Pancreas (tissue), 10 donors: ENCODE measurements around the gene DHCR7. TPM values are rescaled to one million over a fixed set of nuclear protein-coding genes. Genes with fewer than 3 reads are reported as not detected.
"Not testable (repeated sequence)": the region's sequence is repeated elsewhere in the genome, so short reads cannot be mapped to it uniquely, and the experiment has no call there.

Source experiments
- ATAC-seq, 4 donors: fragments of 200-7000 bp; cut with Tn5 transposase; one replicate each; pipeline versions ENCODE4 v1.8.0 to v1.9.1; 2020; ENCODE audit warnings: mild to moderate bottlenecking in 4 of 4, moderate library complexity in 4 of 4
- DNase-seq, 6 donors: peaks; one replicate each; pipeline ENCODE4 v3.0.0-alpha.2; 2020
- FAIRE-seq: peaks from 2 replicates; lab custom pipeline; 2012; peaks lifted over from hg19 to GRCh38; lab: Jason Lieb, UNC
- H3K27ac ChIP-seq, 4 donors: fragments of 200-600 bp; sonication (generic); 1 replicate in 3 of 4; 2 replicates in 1 of 4; pipeline versions ENCODE4 v1.5.0 to v1.8.0; 2020
- H3K27me3 ChIP-seq, 4 donors: fragments of 200-600 bp; one replicate each; pipeline ENCODE4 v1.8.0; 2021
- H3K36me3 ChIP-seq, 3 donors: fragments of 200-600 bp; sonication (generic) in 1 of 3; one replicate each; pipeline versions ENCODE4 v1.5.0 to v1.8.0; 2020 to 2021
- H3K4me1 ChIP-seq, 3 donors: fragments of 200-600 bp; one replicate each; pipeline ENCODE4 v1.8.0; 2021
- H3K4me3 ChIP-seq, 4 donors: fragments of 200-600 bp; sonication (generic) in 2 of 4; one replicate each; pipeline versions ENCODE4 v1.5.0 to v1.8.0; 2020 to 2021
- H3K9me3 ChIP-seq, 4 donors: fragments of 200-600 bp; one replicate each; pipeline ENCODE4 v1.8.0; 2021
- CTCF ChIP-seq, 4 donors: fragments of 200-600 bp; sonication (generic) in 3 of 4; IDR thresholded peaks; one replicate each; pipeline versions ENCODE4 v1.5.0 to v1.8.0; 2021; ENCODE audit warnings: antibody characterized with exemption in 4 of 4
- WGBS, 2 donors: extraction: QIAGEN DNeasy Blood & Tissue Kit; methylation state at CpG; one replicate each; pipeline ENCODE4 v1.1.7; 2013; 5-methylcytosine and 5-hydroxymethylcytosine counted together
- intact Hi-C, 3 donors: fragments of 100-400 bp; cut with DNase I; formaldehyde crosslinking; loops; one replicate each; pipeline versions ENCODE4 v1.11.1 to v1.14.2; 2022
- polyA plus RNA-seq, 2 donors: library from polyadenylated mRNA; stranded (reverse); fragments of 200-250 nt; gene quantifications; one replicate each; pipeline ENCODE4 v1.2.3, GENCODE V29; 2013
- total RNA-seq, 6 donors: library from RNA; stranded (reverse); fragmentation: NEBNext Ultra II Directional in 4 of 6; extraction: Animal tissue kit (Norgen Biotek cat#: 25700) in 4 of 6; gene quantifications; one replicate each; pipeline versions ENCODE4 v1.2.1 to v1.2.4, GENCODE V29; 2021 to 2023
- donor health status: healthy with polysubstance abuse.
- donor health status: DM: no; HTN: no; CAD: no; lungs with moderate emphysema.
- donor health status: DM: no; HTN: no; CAD: no.
- donor health status: control.
- donor health status: control.
- donor health status: Bipolar disorder and iron deficiency.
- donor health status: DM: yes; HTN: yes; CAD: no.
- donor health status: DM: no; HTN: no; CAD: no.
- donor health status: DM: no; HTN: no; CAD: no.
- donor health status: DM: yes; HTN: yes; CAD: no.

The DHCR7 gene
- total and polyA plus RNA-seq, 8 donors, result 5.7 to 19.8 (median 11.2) TPM

- Histone ChIP-seq H3K27me3 (no peaks in the 10 kb centered on the region), H3K9me3 (no peaks in the 10 kb centered on the region), H3K4me3 (no peak overlapping the region), H3K27ac (no peak overlapping the region), H3K4me1 (no peaks in the 10 kb centered on the region), H3K36me3 (no peaks in the 10 kb centered on the region)
- no peak for DNase-seq
- intact Hi-C loops, result no loop called here
- ATAC-seq, result no peak
- 87 to 96% methylated on average over 2 of the region's 2 CpGs for WGBS, 2 donors
- FAIRE-seq, result no peak
- no peak for TF ChIP-seq CTCF (IDR thresholded peaks at IDR 0.05)
Observed at GRCh38 chr11:71425409-71425808, 22.8 kb downstream of the DHCR7 start.

GRCh38 chr11:71423181-71423790, 24.9 kb downstream of the DHCR7 start:
- Histone ChIP-seq H3K27ac (no peak overlapping the region), H3K4me1 (no peaks in the 10 kb centered on the region), H3K4me3 (no peak overlapping the region), H3K36me3 (no peaks in the 10 kb centered on the region), H3K9me3 (no peaks in the 10 kb centered on the region), H3K27me3 (no peaks in the 10 kb centered on the region)
- WGBS, 2 donors, result 77 to 81% methylated on average over 7 of the region's 7 CpGs
- TF ChIP-seq CTCF (IDR thresholded peaks at IDR 0.05), result no peak
- no peak for DNase-seq
- intact Hi-C loops, result no loop called here
- no peak for ATAC-seq
- no peak for FAIRE-seq

GRCh38 chr11:71422318-71422717, 25.9 kb downstream of the DHCR7 start:
- H3K27me3 ChIP-seq, ATAC-seq, intact Hi-C loops, H3K4me3 ChIP-seq, DNase-seq, H3K36me3 ChIP-seq, FAIRE-seq, H3K9me3 ChIP-seq, H3K4me1 ChIP-seq, H3K27ac ChIP-seq: not testable (repeated sequence)
- 85 to 87% methylated on average over 3 of the region's 3 CpGs for WGBS, 2 donors

GRCh38 chr11:71421392-71421950, 26.7 kb downstream of the DHCR7 start:
- H3K4me1 ChIP-seq, result no peaks in the 10 kb centered on the region
- FAIRE-seq, result no peak
- peak in 1 of 4 donors; percentile 35 for ATAC-seq
- H3K9me3 ChIP-seq, result no peaks in the 10 kb centered on the region
- WGBS, 2 donors, result 52 to 53% methylated on average over 12 of the region's 12 CpGs
- no peaks in the 10 kb centered on the region for H3K36me3 ChIP-seq
- intact Hi-C loops, result no loop called here
- H3K27me3 ChIP-seq, result no peaks in the 10 kb centered on the region
- no peak overlapping the region for H3K27ac ChIP-seq
- no peak for TF ChIP-seq CTCF (IDR thresholded peaks at IDR 0.05)
- DNase-seq, result no peak
- no peak overlapping the region for H3K4me3 ChIP-seq

- H3K4me1 ChIP-seq, result no peaks in the 10 kb centered on the region
- DNase-seq, result peak in 3 of 6 donors; percentile 27 to 46 (median 46)
- FAIRE-seq, result no peak
Observed at GRCh38 chr11:71420455-71421241, 27.5 kb downstream of the DHCR7 start.

More at GRCh38 chr11:71420455-71421241, 27.5 kb downstream of the DHCR7 start:
- intact Hi-C loops, result no loop called here
- TF ChIP-seq CTCF (IDR thresholded peaks at IDR 0.05), result peak; percentile 36 to 54 (median 44)
- Histone ChIP-seq H3K27ac (no peak overlapping the region), H3K4me3 (no peak overlapping the region), H3K9me3 (no peaks in the 10 kb centered on the region), H3K27me3 (no peaks in the 10 kb centered on the region), H3K36me3 (no peaks in the 10 kb centered on the region)
- peak; percentile 63 to 84 (median 72) for ATAC-seq
- WGBS, 2 donors, result 59 to 62% methylated on average over 16 of the region's 16 CpGs
